Kidney epithelial cell (primary cell): ENCODE data around the gene KIF1A. TPM values are rescaled to one million over a fixed set of nuclear protein-coding genes. Genes with fewer than 3 reads are reported as not detected.

Source experiments
- DNase-seq: peaks from one replicate; pipeline ENCODE4 v3.0.0-alpha.2; 2010; ENCODE audit warnings: low read depth
- H3K27me3 ChIP-seq: 2 replicates; pipeline ENCODE4 v1.6.0; 2011; ENCODE audit warnings: low read length; ENCODE audit not compliant: control insufficient read depth, insufficient read depth
- H3K36me3 ChIP-seq: 2 replicates; pipeline ENCODE4 v1.5.1; 2011; ENCODE audit warnings: low read length; ENCODE audit not compliant: control insufficient read depth, insufficient read depth
- H3K4me3 ChIP-seq: 2 replicates; pipeline ENCODE4 v1.5.1; 2011; ENCODE audit warnings: low read depth, mild to moderate bottlenecking, control low read depth, low read length
- CTCF ChIP-seq: IDR thresholded peaks from 2 replicates; pipeline ENCODE4 v1.5.1; 2011; ENCODE audit warnings: mild to moderate bottlenecking, moderate library complexity, low read length, control low read depth, inconsistent platforms; ENCODE audit not compliant: insufficient read depth, poor library complexity, severe bottlenecking
- total RNA-seq: library from RNA; depleted of rRNA; stranded (reverse); fragments of >200 nt; gene quantifications from 2 replicates; pipeline ENCODE4 v1.2.3, GENCODE V29; 2015

The KIF1A gene
- total RNA-seq, 1 donor from 2014 or later = 178 TPM

GRCh38 chr2:240707043-240707756 lies 112.8 kb downstream of the KIF1A start:
- no peaks in the 10 kb centered on the region for H3K36me3 ChIP-seq
- H3K27me3 ChIP-seq = peaks cover 48% of the 10 kb centered on the region
- DNase-seq = no peak
- no peak overlapping the region for H3K4me3 ChIP-seq
- TF ChIP-seq CTCF = no peak

- no peak for TF ChIP-seq CTCF
- no peaks in the 10 kb centered on the region for H3K36me3 ChIP-seq
- DNase-seq = no peak
- H3K4me3 ChIP-seq = no peak overlapping the region
- H3K27me3 ChIP-seq = peaks cover 46% of the 10 kb centered on the region
These were observed 114.7 kb downstream of the KIF1A start for GRCh38 chr2:240705204-240705791.

- H3K4me3 ChIP-seq = no peak overlapping the region
- peaks cover 49% of the 10 kb centered on the region for H3K27me3 ChIP-seq
- no peak for TF ChIP-seq CTCF
- H3K36me3 ChIP-seq = no peaks in the 10 kb centered on the region
- no peak for DNase-seq
These were observed 115.4 kb downstream of the KIF1A start for GRCh38 chr2:240704651-240705050.

GRCh38 chr2:240703417-240704341 lies 116.3 kb downstream of the KIF1A start:
- Histone ChIP-seq H3K27me3 (peaks cover 47% of the 10 kb centered on the region), H3K36me3 (no peaks in the 10 kb centered on the region)
- TF ChIP-seq CTCF = no peak

GRCh38 chr2:240702640-240703011 lies 117.4 kb downstream of the KIF1A start:
- H3K36me3 ChIP-seq = no peaks in the 10 kb centered on the region
- H3K27me3 ChIP-seq = peaks cover 39% of the 10 kb centered on the region
- no peak for DNase-seq
- no peak overlapping the region for H3K4me3 ChIP-seq
- TF ChIP-seq CTCF = no peak

More at GRCh38 chr2:240703417-240704341, 116.3 kb downstream of the KIF1A start:
- DNase-seq = no peak
- no peak overlapping the region for H3K4me3 ChIP-seq
